Measurements from ENCODE around the gene DMD. TPM values are rescaled to one million over a fixed set of nuclear protein-coding genes. Genes with fewer than 3 reads are reported as not detected.

Gene DMD
- total and polyA plus RNA-seq, 8 donors = 6.8 to 117 (median 44.2) TPM

DNA sequence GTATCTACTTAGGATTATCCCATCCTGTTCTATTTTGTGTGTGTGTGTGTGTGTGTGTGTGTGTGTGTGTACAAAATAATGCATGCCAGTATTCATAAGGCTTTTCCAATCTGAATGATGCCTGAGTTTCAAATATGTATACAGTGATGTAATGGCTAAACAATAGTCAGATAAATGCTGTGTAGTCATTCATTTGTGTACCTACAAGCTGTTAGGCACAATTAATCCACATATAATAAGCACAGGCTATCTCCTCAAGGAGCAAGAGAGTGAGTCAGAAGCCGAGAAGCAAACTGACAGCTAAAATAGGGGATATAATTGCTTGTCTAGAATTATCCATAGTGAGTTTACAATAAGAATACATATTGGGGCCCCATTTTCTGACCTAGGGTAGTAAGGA is 15.7 kb downstream of the DMD start:
- DNase-seq = no peak
- Histone ChIP-seq H3K27ac (peak overlapping the region in 2 of 5 donors; percentile 29 to 46), H3K4me1 (no peaks in the 10 kb centered on the region), H3K9me3 (no peaks in the 10 kb centered on the region), H3K4me3 (no peak overlapping the region), H3K36me3 (no peaks in the 10 kb centered on the region), H3K27me3 (no peaks in the 10 kb centered on the region)
- intact Hi-C loops (cut with DNase I; ENCODE audit: low total_unique reads) = no loop called here
- 72 to 82% (median 74%) methylated on average over 1 of the region's 1 CpG for WGBS, 5 donors
- TF ChIP-seq POLR2AphosphoS5 (IDR thresholded peaks at IDR 0.05) = no peak
- TF ChIP-seq POLR2A (IDR thresholded peaks at IDR 0.05) = no peak
- TF ChIP-seq, protein P1, sequence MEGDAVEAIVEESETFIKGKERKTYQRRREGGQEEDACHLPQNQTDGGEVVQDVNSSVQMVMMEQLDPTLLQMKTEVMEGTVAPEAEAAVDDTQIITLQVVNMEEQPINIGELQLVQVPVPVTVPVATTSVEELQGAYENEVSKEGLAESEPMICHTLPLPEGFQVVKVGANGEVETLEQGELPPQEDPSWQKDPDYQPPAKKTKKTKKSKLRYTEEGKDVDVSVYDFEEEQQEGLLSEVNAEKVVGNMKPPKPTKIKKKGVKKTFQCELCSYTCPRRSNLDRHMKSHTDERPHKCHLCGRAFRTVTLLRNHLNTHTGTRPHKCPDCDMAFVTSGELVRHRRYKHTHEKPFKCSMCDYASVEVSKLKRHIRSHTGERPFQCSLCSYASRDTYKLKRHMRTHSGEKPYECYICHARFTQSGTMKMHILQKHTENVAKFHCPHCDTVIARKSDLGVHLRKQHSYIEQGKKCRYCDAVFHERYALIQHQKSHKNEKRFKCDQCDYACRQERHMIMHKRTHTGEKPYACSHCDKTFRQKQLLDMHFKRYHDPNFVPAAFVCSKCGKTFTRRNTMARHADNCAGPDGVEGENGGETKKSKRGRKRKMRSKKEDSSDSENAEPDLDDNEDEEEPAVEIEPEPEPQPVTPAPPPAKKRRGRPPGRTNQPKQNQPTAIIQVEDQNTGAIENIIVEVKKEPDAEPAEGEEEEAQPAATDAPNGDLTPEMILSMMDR (IDR thresholded peaks at IDR 0.05) = no peak
- TF ChIP-seq EP300 (IDR thresholded peaks at IDR 0.05) = no peak

DNA sequence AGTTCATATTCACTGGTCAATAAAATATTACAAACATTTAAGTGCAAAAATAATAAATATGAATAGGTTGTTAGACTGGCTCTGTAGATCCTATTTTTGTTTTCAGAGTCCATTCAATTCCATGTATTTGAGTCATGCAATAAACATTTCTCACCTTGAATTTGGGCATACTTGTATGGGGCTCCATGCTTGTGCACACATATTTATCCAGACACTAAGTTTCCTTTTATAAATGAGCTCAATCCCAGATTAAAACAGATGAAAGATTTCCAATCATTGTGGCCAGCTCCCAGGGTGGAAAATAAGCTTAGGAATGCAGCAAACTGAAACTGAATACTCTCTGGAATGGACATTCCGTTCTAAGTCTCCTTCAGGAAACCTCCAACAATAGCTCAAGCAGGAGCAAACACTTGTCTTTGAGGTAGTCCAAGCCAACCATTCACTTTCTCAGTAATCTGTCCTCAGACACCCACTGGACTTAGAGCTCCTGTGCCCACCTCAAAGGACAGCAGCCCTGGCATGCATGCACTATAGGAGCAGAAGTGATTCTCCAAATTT is 16.4 kb downstream of the DMD start:
- Histone ChIP-seq H3K27ac (peak overlapping the region in 2 of 5 donors; percentile 46), H3K4me1 (no peaks in the 10 kb centered on the region), H3K36me3 (no peaks in the 10 kb centered on the region), H3K4me3 (no peak overlapping the region), H3K27me3 (no peaks in the 10 kb centered on the region), H3K9me3 (no peaks in the 10 kb centered on the region)
- no peak for DNase-seq
- intact Hi-C loops (cut with DNase I; ENCODE audit: low total_unique reads) = no loop called here
- WGBS, 5 donors = 13 to 48% (median 27%) methylated on average over 1 of the region's 1 CpG
- TF ChIP-seq, protein P1 (IDR thresholded peaks at IDR 0.05) = no peak
- TF ChIP-seq POLR2AphosphoS5 (IDR thresholded peaks at IDR 0.05) = no peak
- no peak for TF ChIP-seq POLR2A (IDR thresholded peaks at IDR 0.05)
- TF ChIP-seq EP300 (IDR thresholded peaks at IDR 0.05) = no peak

DNA sequence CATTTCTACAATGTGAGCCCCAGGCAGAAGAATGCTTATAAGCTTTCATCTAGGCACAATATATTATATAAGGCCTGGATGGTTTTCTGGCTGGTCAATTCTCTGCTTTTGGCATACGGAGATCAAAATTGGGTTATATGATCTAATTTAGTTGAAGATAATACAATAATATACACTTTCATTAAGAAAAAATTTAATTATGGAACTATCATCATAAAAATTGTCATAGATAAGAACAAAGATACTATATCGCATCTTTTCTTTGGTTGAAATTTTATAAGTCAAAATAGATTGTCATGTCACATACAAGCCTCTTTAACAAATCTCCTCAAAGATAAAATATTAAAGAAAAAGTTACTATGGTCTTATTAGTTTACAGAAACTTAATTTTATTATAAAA is 17.1 kb downstream of the DMD start:
- no peaks in the 10 kb centered on the region for H3K4me1 ChIP-seq
- no peak for DNase-seq
- no peak overlapping the region for H3K4me3 ChIP-seq
- H3K27me3 ChIP-seq = no peaks in the 10 kb centered on the region
- no peaks in the 10 kb centered on the region for H3K9me3 ChIP-seq
- no peak overlapping the region for H3K27ac ChIP-seq
- intact Hi-C loops (cut with DNase I; ENCODE audit: low total_unique reads) = no loop called here
- 72 to 97% (median 88%) methylated on average over 2 of the region's 2 CpGs for WGBS, 5 donors
- H3K36me3 ChIP-seq = no peaks in the 10 kb centered on the region
- TF ChIP-seq EP300 (IDR thresholded peaks at IDR 0.05) = no peak
- no peak for TF ChIP-seq POLR2A (IDR thresholded peaks at IDR 0.05)
- TF ChIP-seq, protein P1 (IDR thresholded peaks at IDR 0.05) = no peak
- no peak for TF ChIP-seq POLR2AphosphoS5 (IDR thresholded peaks at IDR 0.05)

DNA sequence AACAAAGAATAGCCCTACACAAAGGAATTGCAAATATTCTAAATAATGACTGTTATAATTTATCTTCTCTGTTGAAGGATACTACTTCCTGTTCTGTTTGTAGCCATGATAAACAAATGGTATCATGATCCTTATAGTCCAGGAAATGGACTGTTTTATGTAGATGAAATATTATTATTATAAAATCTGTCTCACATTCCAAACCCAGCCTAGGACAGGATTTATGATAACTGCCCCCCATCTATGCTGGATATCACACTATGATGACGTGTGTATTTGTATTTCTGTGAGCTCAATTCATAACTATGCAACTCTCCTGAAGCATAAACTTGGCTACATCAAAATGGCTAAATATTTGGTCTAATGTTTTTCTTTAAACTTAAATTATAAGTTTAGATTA is 21.3 kb downstream of the DMD start:
- no peak overlapping the region for H3K27ac ChIP-seq

More for the DNA sequence above, 21.3 kb downstream of the DMD start:
- no peaks in the 10 kb centered on the region for H3K36me3 ChIP-seq
- H3K27me3 ChIP-seq = no peaks in the 10 kb centered on the region
- WGBS, 5 donors = 25 to 48% (median 35%) methylated on average over 1 of the region's 1 CpG
- H3K9me3 ChIP-seq = no peaks in the 10 kb centered on the region
- DNase-seq = no peak
- TF ChIP-seq, protein P1 (IDR thresholded peaks at IDR 0.05) = no peak
- no peak for TF ChIP-seq EP300 (IDR thresholded peaks at IDR 0.05)
- TF ChIP-seq POLR2AphosphoS5 (IDR thresholded peaks at IDR 0.05) = no peak
- TF ChIP-seq POLR2A (IDR thresholded peaks at IDR 0.05) = no peak
- H3K4me1 ChIP-seq = no peaks in the 10 kb centered on the region
- H3K4me3 ChIP-seq = no peak overlapping the region
- intact Hi-C loops (cut with DNase I; ENCODE audit: low total_unique reads) = no loop called here
